ENCODE data around the gene CDKN1A.
"Not testable (repeated sequence)": the region's sequence is repeated elsewhere in the genome, so short reads cannot be mapped to it uniquely, and the experiment has no call there.

Gene CDKN1A

DNA sequence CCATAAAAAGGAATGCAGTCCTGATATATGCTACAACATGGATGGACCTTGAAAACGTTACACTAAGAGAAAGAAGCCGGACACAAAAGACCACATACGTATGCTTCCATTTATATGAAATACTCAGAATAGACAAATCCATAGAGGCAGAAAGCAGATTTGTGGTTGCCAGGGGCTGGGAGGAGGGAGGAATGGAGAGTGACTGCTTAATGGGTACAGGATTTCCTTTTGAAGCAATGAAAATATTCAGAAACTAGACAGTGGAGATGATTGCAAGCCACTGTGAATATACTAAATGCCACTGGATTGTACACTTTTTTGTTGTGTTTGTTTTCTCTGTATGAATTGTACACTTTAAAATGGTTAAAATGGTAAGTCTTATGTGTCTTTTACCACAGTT is 29.4 kb upstream of the CDKN1A start:
- Mint-ChIP-seq H3K27ac (no peak overlapping the region), H3K27me3 (no peaks in the 10 kb centered on the region), H3K36me3 (no peaks in the 10 kb centered on the region), H3K4me1 (peaks cover 20 to 33% of the 10 kb centered on the region in 2 donors), H3K4me3 (no peak overlapping the region), H3K9me3 (no peaks in the 10 kb centered on the region)
- no peak for ATAC-seq (replicated peaks)
- DNase-seq: no peak

DNA sequence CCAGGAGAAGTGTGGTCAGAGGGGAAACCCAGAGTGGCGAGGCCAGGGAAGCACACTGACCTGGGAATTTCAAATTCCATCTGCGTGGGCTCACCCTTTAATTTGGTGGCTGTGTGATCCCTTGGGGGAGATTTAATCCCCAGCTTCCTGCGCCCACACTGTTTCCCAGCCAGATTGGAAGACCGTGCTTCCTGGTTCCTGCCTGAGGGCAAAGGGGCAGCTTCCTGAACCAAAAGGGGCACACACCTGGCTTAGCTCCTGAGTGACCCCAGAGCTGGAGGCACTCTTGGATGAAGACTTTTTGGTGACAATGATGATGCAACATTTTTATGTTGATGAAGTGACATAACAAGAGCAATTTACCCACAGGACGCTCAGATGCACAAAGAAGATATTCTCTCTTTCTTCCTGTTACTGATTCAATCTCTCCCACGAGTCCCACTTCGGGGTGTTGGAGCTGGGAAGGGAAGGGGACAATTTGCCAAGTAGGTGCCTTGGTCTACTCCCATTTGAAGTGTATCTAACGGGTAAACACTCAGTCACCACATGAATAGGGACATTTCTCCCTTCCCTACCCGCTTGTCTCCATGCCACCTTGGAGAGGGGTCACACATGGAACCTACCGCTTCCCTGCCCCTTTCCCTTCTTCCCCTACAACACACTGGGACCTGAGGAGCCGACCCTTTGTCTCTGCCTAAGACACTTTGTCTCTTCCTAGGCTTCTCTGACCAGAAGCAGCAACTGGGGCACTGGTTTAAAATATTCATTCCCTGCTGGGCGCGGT is 28.6 kb upstream of the CDKN1A start:
- no peak for DNase-seq
- Mint-ChIP-seq H3K27me3 (no peaks in the 10 kb centered on the region), H3K36me3 (no peaks in the 10 kb centered on the region), H3K9me3 (no peaks in the 10 kb centered on the region), H3K27ac (peak overlapping the region; percentile 31), H3K4me1 (peaks cover 20 to 32% of the 10 kb centered on the region in 2 donors), H3K4me3 (no peak overlapping the region)
- ATAC-seq (replicated peaks): no peak

DNA sequence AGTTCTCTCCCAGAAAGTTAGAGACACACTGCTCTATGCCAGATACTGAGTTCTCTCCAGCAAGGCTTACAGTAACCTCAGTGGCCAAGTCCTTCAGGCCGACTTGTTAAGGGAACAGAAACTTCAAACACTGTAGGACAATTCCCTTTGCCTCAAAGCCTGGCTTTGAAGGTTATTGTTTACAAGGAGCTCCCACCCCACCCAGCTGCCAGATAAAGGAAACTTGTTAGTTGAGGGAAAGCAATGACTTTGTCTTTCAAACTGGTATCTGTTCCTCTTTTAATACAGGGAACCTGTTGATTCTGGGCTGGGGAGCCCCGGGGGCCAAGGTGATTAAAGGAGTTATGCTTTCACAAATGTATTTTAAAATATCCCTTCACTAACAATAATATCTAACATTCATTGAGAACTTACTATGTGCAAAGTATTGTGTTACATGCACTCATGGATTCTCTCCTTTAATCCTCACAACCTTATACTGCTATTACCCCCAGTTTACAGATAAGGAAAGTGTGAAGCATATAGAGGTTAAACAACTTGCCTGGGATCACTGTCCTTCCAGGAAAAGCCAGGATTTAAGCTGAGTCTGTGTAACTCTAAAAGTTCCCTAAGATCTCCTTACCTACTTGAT is 27.6 kb upstream of the CDKN1A start:
- Mint-ChIP-seq H3K27ac (peak overlapping the region; percentile 42), H3K27me3 (no peaks in the 10 kb centered on the region), H3K36me3 (no peaks in the 10 kb centered on the region), H3K4me3 (no peak overlapping the region), H3K9me3 (no peaks in the 10 kb centered on the region), H3K4me1 (peaks cover 20 to 31% of the 10 kb centered on the region in 2 donors)
- ATAC-seq (replicated peaks) (peak; percentile 91 to 93), DNase-seq (peak; percentile 34)

DNA sequence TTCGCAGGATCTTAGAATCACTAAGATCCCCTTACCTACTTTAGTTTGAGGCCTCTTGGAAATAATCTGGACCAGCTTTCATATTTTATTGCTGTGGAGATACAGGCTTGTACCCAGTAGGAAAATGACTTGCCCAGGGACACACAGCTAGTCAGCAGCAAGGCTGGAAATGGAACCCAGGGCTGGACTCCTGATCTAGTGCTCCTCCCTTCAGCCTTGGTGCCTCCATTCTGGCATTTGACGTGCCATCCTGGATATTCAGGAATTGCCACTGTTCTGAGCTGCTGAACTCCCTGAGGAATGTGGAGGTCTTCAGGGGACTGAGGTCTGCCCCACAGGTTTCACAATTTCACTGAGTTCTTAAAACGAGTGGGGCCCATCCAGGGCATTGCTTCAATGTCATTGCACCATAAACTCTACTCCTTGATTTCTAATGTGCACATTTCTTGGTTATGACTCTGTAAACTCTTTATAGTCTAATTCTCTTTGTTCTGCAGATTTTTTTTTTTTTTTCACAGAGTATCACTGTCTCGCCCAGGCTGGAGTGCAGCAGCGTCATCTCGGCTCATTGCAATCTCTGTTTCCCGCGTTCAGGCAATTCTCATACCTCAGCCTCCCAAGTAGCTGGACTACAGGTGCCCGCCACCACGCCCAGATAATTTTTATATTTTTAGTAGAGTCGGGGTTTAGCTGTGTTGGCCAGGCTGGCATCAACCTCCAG is 26.7 kb upstream of the CDKN1A start:
- Mint-ChIP-seq H3K36me3 (no peaks in the 10 kb centered on the region), H3K9me3 (no peaks in the 10 kb centered on the region), H3K27me3 (no peaks in the 10 kb centered on the region), H3K27ac (no peak overlapping the region), H3K4me1 (peaks cover 23 to 37% of the 10 kb centered on the region in 2 donors), H3K4me3 (no peak overlapping the region)
- ATAC-seq (replicated peaks): no peak
- DNase-seq: no peak

DNA sequence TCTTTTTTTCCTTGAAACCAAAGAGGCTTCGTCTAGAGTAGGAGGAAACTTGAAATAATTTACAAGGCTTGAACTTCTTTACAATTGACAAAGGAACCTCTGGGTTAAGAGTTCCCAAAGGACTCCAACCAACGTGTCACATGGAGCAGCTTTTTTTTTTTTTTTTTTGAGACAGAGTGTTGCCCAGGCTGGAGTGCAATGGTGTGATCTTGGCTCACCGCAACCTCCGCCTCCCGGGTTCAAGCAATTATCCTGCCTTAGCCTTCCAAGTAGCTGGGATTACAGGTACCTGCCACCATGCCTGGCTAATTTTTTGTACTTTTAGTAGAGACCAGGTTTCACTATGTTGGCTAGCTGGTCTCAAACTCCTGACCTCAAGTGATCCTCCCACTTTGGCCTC is 24.0 kb upstream of the CDKN1A start:
- not testable (repeated sequence) for H3K9me3 Mint-ChIP-seq; DNase-seq; H3K27ac Mint-ChIP-seq; H3K4me3 Mint-ChIP-seq; ATAC-seq (replicated peaks); H3K36me3 Mint-ChIP-seq; H3K27me3 Mint-ChIP-seq
- H3K4me1 Mint-ChIP-seq: peaks cover 29 to 42% of the 10 kb centered on the region in 2 donors

DNA sequence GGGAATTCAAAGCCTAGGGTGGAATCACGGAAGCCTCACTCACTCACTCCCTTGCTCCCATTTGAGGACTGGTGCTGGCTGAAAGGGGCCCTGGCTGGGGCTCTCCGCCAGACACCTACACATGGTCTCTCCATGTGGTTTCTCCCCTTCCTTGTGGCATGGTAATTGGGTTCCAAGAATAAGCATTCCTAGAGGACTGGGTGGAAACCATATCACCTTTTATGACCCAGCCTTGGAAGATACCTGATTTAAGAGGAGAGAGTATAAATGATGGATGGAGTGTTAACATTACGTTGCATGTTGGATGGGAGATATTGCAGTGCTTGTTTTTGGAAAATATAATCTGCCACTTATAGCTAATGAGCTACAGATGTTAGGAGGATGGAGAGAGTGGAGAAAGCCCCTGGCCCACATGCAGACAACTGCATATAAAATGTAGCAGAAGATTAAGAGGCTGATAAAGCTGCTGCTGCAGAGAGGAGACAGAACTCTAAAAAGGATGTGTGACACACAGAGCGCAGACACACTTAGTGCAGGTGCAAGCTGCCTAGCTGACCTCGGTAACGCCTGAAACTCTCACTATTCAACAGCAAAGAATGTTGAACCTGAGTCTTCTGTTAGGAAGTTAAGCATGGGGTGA is 23.3 kb upstream of the CDKN1A start:
- peaks cover 8 to 10% of the 10 kb centered on the region in 2 donors for H3K27me3 Mint-ChIP-seq
- H3K27ac Mint-ChIP-seq: no peak overlapping the region
- no peaks in the 10 kb centered on the region for H3K9me3 Mint-ChIP-seq
- no peak for DNase-seq
- no peak for ATAC-seq (replicated peaks)
- H3K36me3 Mint-ChIP-seq: no peaks in the 10 kb centered on the region
- H3K4me1 Mint-ChIP-seq: peaks cover 28 to 35% of the 10 kb centered on the region in 2 donors
- no peak overlapping the region for H3K4me3 Mint-ChIP-seq

DNA sequence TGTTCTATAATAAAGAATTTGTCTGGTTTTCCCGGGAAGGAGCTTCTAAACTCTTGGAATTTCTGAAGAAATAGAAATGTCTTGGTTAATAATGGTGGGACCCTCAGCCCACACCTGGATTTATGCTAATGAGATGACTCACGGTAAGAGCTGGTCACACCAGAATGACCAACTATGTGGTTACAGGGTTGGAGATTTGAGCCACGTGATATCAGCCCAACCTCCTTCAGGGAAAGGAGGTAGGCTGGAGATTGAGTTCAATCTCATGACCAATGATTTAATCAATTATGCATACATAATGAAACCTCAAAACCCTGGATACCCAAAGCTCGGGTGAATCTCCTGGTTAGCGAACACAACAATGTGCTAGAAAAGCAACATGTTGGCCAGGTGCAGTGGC is 22.1 kb upstream of the CDKN1A start:
- no peak overlapping the region for H3K4me3 Mint-ChIP-seq
- DNase-seq (no peak), ATAC-seq (replicated peaks) (peak; percentile 38 to 57)
- no peak overlapping the region for H3K27ac Mint-ChIP-seq
- peaks cover 8 to 10% of the 10 kb centered on the region in 2 donors for H3K27me3 Mint-ChIP-seq
- peaks cover 21 to 23% of the 10 kb centered on the region in 2 donors for H3K4me1 Mint-ChIP-seq
- H3K36me3 Mint-ChIP-seq: no peaks in the 10 kb centered on the region
- H3K9me3 Mint-ChIP-seq: no peaks in the 10 kb centered on the region

DNA sequence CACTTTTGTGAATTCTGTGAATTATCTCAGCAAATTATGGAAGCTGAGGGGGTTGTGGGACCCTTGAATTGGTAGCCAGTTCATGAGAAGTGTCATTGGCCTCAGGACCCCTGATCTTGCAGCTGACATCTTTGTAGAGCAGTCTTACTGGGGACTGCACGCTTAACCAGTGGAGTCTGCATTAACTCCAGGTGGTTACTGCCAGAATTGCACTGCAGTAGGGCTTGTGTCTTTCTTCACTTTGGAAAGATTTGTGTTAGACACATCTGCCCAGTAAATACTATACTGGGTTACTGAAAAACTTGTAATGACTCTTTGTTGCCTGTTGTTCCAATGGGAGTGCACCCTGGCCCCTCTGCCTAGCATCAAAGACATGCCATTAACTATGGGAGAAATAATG is 21.2 kb upstream of the CDKN1A start:
- ATAC-seq (replicated peaks): peak in 1 of 2 donors; percentile 30
- no peaks in the 10 kb centered on the region for H3K36me3 Mint-ChIP-seq
- peaks cover 8 to 10% of the 10 kb centered on the region in 2 donors for H3K27me3 Mint-ChIP-seq
- DNase-seq: no peak
- H3K4me1 Mint-ChIP-seq: peaks cover 18 to 19% of the 10 kb centered on the region in 2 donors
- H3K9me3 Mint-ChIP-seq: no peaks in the 10 kb centered on the region
- H3K27ac Mint-ChIP-seq: no peak overlapping the region
- H3K4me3 Mint-ChIP-seq: no peak overlapping the region

DNA sequence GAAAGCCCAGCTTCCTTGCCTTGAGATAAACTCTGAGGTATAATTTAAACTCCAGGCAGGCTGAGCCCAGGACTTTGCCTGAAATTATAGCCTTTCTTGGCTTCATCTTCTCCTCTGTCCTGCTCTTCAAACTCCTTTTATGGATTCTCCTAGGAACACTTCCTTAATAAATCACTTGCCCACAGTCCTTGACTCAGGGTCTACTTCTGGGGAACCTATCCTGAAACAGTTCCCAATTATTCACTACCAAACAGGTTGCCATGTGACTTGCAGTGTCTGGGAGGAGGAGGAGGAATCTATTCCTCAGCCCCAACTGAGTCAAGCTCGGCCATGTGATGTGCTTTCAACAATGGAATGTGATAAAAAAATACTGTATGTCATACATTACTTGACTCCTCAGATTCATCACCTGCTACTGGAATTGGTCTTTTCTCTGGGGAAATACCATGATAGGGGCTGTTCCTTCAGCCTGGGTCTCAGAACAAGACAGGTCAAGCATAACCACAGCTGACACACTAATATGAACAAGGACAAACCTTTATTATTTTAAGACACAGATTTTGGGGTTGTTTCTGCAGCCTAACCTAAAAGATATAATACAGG is 20.5 kb upstream of the CDKN1A start:
- Mint-ChIP-seq H3K4me1 (peaks cover 26 to 27% of the 10 kb centered on the region in 2 donors), H3K9me3 (no peaks in the 10 kb centered on the region), H3K4me3 (no peak overlapping the region), H3K36me3 (no peaks in the 10 kb centered on the region), H3K27me3 (peaks cover 8 to 11% of the 10 kb centered on the region in 2 donors), H3K27ac (peak overlapping the region; percentile 14)
- DNase-seq: no peak
- peak; percentile 50 to 51 for ATAC-seq (replicated peaks)

DNA sequence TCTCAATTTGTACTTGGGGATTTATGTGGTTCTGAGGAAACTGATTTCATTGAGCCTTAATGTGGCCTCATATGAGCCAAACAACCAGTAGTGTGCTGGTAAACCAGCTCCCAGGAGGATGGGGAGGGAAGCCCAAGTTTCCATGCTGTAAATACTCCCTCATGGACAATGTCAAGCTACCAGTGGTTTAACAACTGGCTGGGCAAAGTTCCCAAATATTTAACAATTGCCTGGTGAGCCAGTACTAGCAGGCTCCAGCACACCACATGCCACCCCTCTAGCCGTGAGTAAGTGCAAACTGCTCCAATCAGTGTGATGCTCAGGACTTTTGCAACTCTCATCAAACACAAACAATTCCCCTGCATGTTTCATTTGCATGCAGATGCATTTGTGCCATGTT is 19.2 kb upstream of the CDKN1A start:
- Mint-ChIP-seq H3K36me3 (no peaks in the 10 kb centered on the region), H3K4me3 (no peak overlapping the region), H3K9me3 (no peaks in the 10 kb centered on the region), H3K27me3 (peaks cover 8 to 15% of the 10 kb centered on the region in 2 donors), H3K27ac (no peak overlapping the region), H3K4me1 (peaks cover 31 to 37% of the 10 kb centered on the region in 2 donors)
- no peak for DNase-seq
- no peak for ATAC-seq (replicated peaks)

DNA sequence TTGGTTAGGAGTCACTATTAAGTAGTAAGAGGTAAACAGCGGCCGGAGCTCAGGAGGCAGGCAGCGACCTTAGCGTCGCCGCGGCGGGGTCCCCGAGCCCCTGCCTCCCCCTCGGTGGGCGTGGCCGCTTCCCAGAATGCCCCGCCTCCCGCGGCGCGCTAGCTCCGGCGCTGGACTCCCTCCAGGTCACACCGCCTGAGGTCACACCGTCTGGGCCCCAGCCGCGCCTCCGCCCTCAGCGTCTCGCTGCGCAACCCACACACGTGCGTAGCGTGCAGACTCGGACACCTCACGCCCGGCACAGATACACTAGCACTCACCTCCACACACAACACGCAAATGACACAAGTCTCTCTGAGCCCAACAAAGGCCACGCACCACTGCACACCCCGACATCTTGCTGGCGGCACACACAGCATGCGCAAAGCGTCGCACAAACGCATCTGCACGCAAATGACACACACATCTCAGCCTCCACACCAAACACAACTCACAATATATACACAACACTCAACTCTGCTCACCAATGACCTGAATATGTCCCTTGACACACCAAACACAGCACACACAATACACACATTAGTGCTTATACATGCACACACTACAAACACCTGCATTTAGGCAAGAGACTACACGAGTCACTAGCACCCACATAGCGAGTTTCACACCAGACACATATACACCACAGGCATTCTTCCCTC is 17.6 kb upstream of the CDKN1A start:
- no peaks in the 10 kb centered on the region for H3K9me3 Mint-ChIP-seq
- no peak overlapping the region for H3K4me3 Mint-ChIP-seq
- ATAC-seq (replicated peaks) (peak in 1 of 2 donors; percentile 35), DNase-seq (no peak)
- H3K4me1 Mint-ChIP-seq: peaks cover 34 to 44% of the 10 kb centered on the region in 2 donors
- H3K27ac Mint-ChIP-seq: no peak overlapping the region
- H3K36me3 Mint-ChIP-seq: no peaks in the 10 kb centered on the region
- peaks cover 8 to 15% of the 10 kb centered on the region in 2 donors for H3K27me3 Mint-ChIP-seq

DNA sequence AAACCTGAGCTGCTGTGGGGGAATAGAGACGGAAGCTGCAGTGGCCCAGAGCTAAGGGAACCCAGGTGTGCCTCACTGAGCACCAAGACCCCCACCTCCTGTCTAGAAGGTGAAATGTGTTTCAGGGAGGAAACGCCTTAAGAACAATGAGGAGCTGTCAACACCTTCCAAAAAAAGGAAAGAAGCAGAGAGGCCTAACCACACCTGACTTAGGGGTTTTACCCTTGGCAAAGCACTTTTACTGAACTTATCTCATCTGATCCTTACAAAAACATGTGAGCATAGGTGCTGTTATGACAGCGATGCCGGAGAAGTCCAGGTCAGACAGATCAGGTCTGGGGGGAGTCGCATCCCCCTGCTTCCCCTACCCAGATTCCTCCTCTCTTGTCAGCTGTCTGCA is 16.1 kb upstream of the CDKN1A start:
- ATAC-seq (replicated peaks): peak; percentile 19 to 20

DNA sequence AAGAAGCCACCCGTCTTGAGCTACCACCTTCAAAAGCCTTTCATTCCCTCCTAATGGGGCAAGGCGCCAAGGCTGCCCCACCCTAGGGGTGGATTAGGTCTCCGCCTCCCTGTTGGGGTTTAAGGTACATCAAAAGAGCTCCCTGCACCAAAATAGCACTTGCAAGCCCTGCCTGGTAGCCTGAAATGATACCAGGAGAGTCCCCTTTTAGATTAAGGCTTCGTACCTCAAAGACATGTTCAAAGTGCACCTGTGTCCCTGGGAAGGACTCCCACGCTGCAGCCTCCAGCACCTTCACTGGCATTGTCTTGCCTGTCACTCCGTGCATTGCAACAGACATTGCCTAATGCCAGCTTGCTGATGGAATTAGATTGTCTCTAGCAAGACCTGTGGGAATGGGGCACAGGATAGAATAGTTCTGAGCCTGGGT is 15.7 kb upstream of the CDKN1A start:
- no peak overlapping the region for H3K4me3 Mint-ChIP-seq
- no peak overlapping the region for H3K27ac Mint-ChIP-seq
- DNase-seq: no peak
- H3K9me3 Mint-ChIP-seq: no peaks in the 10 kb centered on the region
- no peak for ATAC-seq (replicated peaks)
- H3K36me3 Mint-ChIP-seq: no peaks in the 10 kb centered on the region
- H3K27me3 Mint-ChIP-seq: peaks cover 8 to 14% of the 10 kb centered on the region in 2 donors
- H3K4me1 Mint-ChIP-seq: peaks cover 35 to 48% of the 10 kb centered on the region in 2 donors

More for the DNA sequence above, 16.1 kb upstream of the CDKN1A start:
- H3K4me1 Mint-ChIP-seq: peaks cover 35 to 45% of the 10 kb centered on the region in 2 donors
- no peaks in the 10 kb centered on the region for H3K36me3 Mint-ChIP-seq
- no peak for DNase-seq
- no peak overlapping the region for H3K27ac Mint-ChIP-seq
- H3K9me3 Mint-ChIP-seq: no peaks in the 10 kb centered on the region
- peaks cover 8 to 15% of the 10 kb centered on the region in 2 donors for H3K27me3 Mint-ChIP-seq
- no peak overlapping the region for H3K4me3 Mint-ChIP-seq

Measured in stimulated activated naive B cell treated with anti-CD40 and anti-IgM and Interleukin-4, amounts not matched to agents 10 μg/mL and 1 μg/mL and 100 μg/mL, for 72 hours (primary cell).